ENCODE data around the gene GDAP1L1. TPM values are rescaled to one million over a fixed set of nuclear protein-coding genes. Genes with fewer than 3 reads are reported as not detected.

The GDAP1L1 gene
- polyA plus RNA-seq, 1 donor from 2014 or later, result 216 TPM

GRCh38 chr20:44328428-44328827 lies 81.3 kb downstream of the GDAP1L1 start:
- no peak overlapping the region for H2AFZ ChIP-seq (ENCODE audit: low read depth, low read length)
- H3K36me3 ChIP-seq (ENCODE audit: insufficient read depth, low read length), result no peaks in the 10 kb centered on the region
- H3K9ac ChIP-seq (ENCODE audit: low read length), result no peak overlapping the region
- H3K9me2 ChIP-seq (ENCODE audit: insufficient read depth, low read length), result no peaks in the 10 kb centered on the region
- no peaks in the 10 kb centered on the region for H3K9me3 ChIP-seq (ENCODE audit: low read length)
- H3K4me3 ChIP-seq (ENCODE audit: low read length), result no peak overlapping the region
- H3K27ac ChIP-seq (ENCODE audit: low read length), result no peak overlapping the region
- no peaks in the 10 kb centered on the region for H3F3A ChIP-seq (ENCODE audit: insufficient read depth, low read length, poor library complexity, severe bottlenecking)
- H3K27me3 ChIP-seq (ENCODE audit: insufficient read depth, low read depth, low read length), result no peaks in the 10 kb centered on the region
- no peak overlapping the region for H3K4me2 ChIP-seq (ENCODE audit: low read length)
- TF ChIP-seq EP300 (conservative IDR thresholded peaks at IDR 0.05; ENCODE audit: poor library complexity, severe bottlenecking) (no peak), TAF1 (IDR thresholded peaks at IDR 0.05; ENCODE audit: low read depth) (no peak), MXI1 (conservative IDR thresholded peaks at IDR 0.05; ENCODE audit: poor library complexity, severe bottlenecking) (no peak), REST (IDR thresholded peaks at IDR 0.05; ENCODE audit: borderline replicate concordance) (no peak), RAD21 (conservative IDR thresholded peaks at IDR 0.05) (no peak), POLR2AphosphoS5 (IDR thresholded peaks at IDR 0.05) (no peak), CTCF (IDR thresholded peaks at IDR 0.05; ENCODE audit: poor library complexity, severe bottlenecking) (no peak), SMC3 (conservative IDR thresholded peaks at IDR 0.05; ENCODE audit: poor library complexity) (no peak), EZH2 (IDR thresholded peaks at IDR 0.05; ENCODE audit: borderline replicate concordance, insufficient read depth, low read length, poor library complexity, severe bottlenecking) (no peak)
- H4K20me1 ChIP-seq (ENCODE audit: insufficient read depth), result no peaks in the 10 kb centered on the region
- H3K79me2 ChIP-seq (replicated peaks; ENCODE audit: insufficient read depth, low read length), result no peaks in the 10 kb centered on the region

Other genes with a start within 250 kb of the GDAP1L1 start
- gene JPH2, start 60.1 kb upstream of the GDAP1L1 start, polyA plus RNA-seq, result not detected in 2 replicates
- 43.9 and 51.0 TPM in 2 replicates for gene OSER1, start 36.5 kb upstream of the GDAP1L1 start, polyA plus RNA-seq
- gene FITM2, start 63.9 kb downstream of the GDAP1L1 start, polyA plus RNA-seq, result 4.6 and 5.5 TPM in 2 replicates
- gene R3HDML, start 89.7 kb downstream of the GDAP1L1 start, polyA plus RNA-seq, result not detected in 2 replicates
- gene HNF4A, start 108.4 kb downstream of the GDAP1L1 start, polyA plus RNA-seq, result 0.68 TPM in 1 of 2 replicates, not detected in the other
- gene TTPAL, start 228.6 kb downstream of the GDAP1L1 start, polyA plus RNA-seq, result 10.5 and 11.2 TPM in 2 replicates

Measured in neural cell (in vitro differentiated cells).